WTC11 (cell line): ENCODE measurements around the gene HORMAD1. TPM values are rescaled to one million over a fixed set of nuclear protein-coding genes. Genes with fewer than 3 reads are reported as not detected.

ENCODE experiments used
- ATAC-seq: fragments of 200-7000 bp; cut with Tn5 transposase; 2 replicates; pipeline ENCODE4 v1.10.0; 2021; ENCODE audit warnings: mild to moderate bottlenecking, moderate library complexity
- CTCF ChIA-PET: fragments of 300-600 bp; sonication (Branson Sonifier 250); formaldehyde crosslinking; loops from one replicate; lab custom pipeline; 2021; ENCODE audit warnings: antibody characterized with exemption; lab: Charles Lee
- POLR2A ChIA-PET: fragments of 350-600 bp; sonication (Branson Sonifier 250); formaldehyde crosslinking; loops from one replicate; lab custom pipeline; 2021; ENCODE audit warnings: antibody characterized with exemption; lab: Charles Lee
- DNase-seq: peaks from one replicate; pipeline ENCODE4 v3.0.0; 2021; ENCODE audit warnings: low spot score
- H3K27ac Mint-ChIP-seq: 2 replicates; pipeline ENCODE4 v1.8.0; 2021; ENCODE audit warnings: mixed read lengths
- H3K27me3 Mint-ChIP-seq: 2 replicates; pipeline ENCODE4 v1.8.0; 2021; ENCODE audit warnings: low read depth, mild to moderate bottlenecking, moderate library complexity, mixed read lengths
- H3K36me3 Mint-ChIP-seq: 2 replicates; pipeline ENCODE4 v1.8.0; 2021; ENCODE audit warnings: mixed read lengths
- H3K4me1 Mint-ChIP-seq: 2 replicates; pipeline ENCODE4 v1.8.0; 2022; ENCODE audit warnings: mixed read lengths
- H3K4me3 Mint-ChIP-seq: 2 replicates; pipeline ENCODE4 v1.8.0; 2021; ENCODE audit warnings: mild to moderate bottlenecking, moderate library complexity, mixed read lengths
- H3K9me3 Mint-ChIP-seq: 2 replicates; pipeline ENCODE4 v1.8.0; 2021; ENCODE audit warnings: mixed read lengths
- CBFB ChIP-seq: sonication (generic); formaldehyde crosslinking; IDR thresholded peaks from 2 replicates; pipeline ENCODE4 v1.8.1; 2022; ENCODE audit warnings: mild to moderate bottlenecking, low read depth, missing genetic modification reagents
- FOXJ3 ChIP-seq: sonication (generic); formaldehyde crosslinking; IDR thresholded peaks from 2 replicates; pipeline ENCODE4 v1.9.0; 2021; ENCODE audit warnings: missing genetic modification reagents, mild to moderate bottlenecking, borderline replicate concordance
- FOXK1 ChIP-seq: sonication (generic); formaldehyde crosslinking; IDR thresholded peaks from 2 replicates; pipeline ENCODE4 v1.8.0; 2022; ENCODE audit warnings: mild to moderate bottlenecking, moderate library complexity, missing genetic modification reagents
- GRHL2 ChIP-seq: fragments of 250-450 bp; sonication (Bioruptor Pico); IDR thresholded peaks from 2 replicates; pipeline ENCODE4 v1.8.0; 2022; ENCODE audit warnings: mild to moderate bottlenecking, moderate library complexity; ENCODE audit not compliant: insufficient replicate concordance, severe bottlenecking
- GTF2I ChIP-seq: fragments of 250-450 bp; sonication (Bioruptor Pico); conservative IDR thresholded peaks from 2 replicates; pipeline ENCODE4 v1.4.0; 2021; ENCODE audit warnings: mild to moderate bottlenecking
- HMGA2 ChIP-seq: fragments of 250-450 bp; sonication (Bioruptor Pico); IDR thresholded peaks from 2 replicates; pipeline ENCODE4 v1.4.0; 2021; ENCODE audit warnings: mild to moderate bottlenecking, moderate library complexity
- JAZF1 ChIP-seq: fragments of 250-450 bp; sonication (Bioruptor Pico); IDR thresholded peaks from 2 replicates; pipeline ENCODE4 v1.9.0; 2021; ENCODE audit warnings: moderate library complexity, mild to moderate bottlenecking, inconsistent platforms
- KAT7 ChIP-seq: sonication (generic); formaldehyde crosslinking; IDR thresholded peaks from 2 replicates; pipeline ENCODE4 v1.8.1; 2023; ENCODE audit warnings: missing genetic modification reagents, mild to moderate bottlenecking, borderline replicate concordance
- MXD4 ChIP-seq: fragments of 250-450 bp; sonication (Bioruptor Pico); IDR thresholded peaks from 2 replicates; pipeline ENCODE4 v1.8.0; 2021; ENCODE audit warnings: mild to moderate bottlenecking, moderate library complexity, borderline replicate concordance
- MYBL2 ChIP-seq: sonication (generic); formaldehyde crosslinking; IDR thresholded peaks from 2 replicates; pipeline ENCODE4 v1.8.1; 2023; ENCODE audit warnings: mild to moderate bottlenecking, moderate library complexity, missing genetic modification reagents
- PRDM15 ChIP-seq: sonication (generic); formaldehyde crosslinking; IDR thresholded peaks from 2 replicates; pipeline ENCODE4 v1.8.0; 2022; ENCODE audit warnings: missing genetic modification reagents
- PREB ChIP-seq: sonication (generic); formaldehyde crosslinking; IDR thresholded peaks from 2 replicates; pipeline ENCODE4 v1.8.1; 2022; ENCODE audit warnings: mild to moderate bottlenecking, missing genetic modification reagents, moderate library complexity, borderline replicate concordance
- PRRX2 ChIP-seq: fragments of 250-450 bp; sonication (Bioruptor Pico); IDR thresholded peaks from 2 replicates; pipeline ENCODE4 v1.8.0; 2021; ENCODE audit warnings: mild to moderate bottlenecking
- SOX15 ChIP-seq: fragments of 250-450 bp; sonication (Bioruptor Pico); IDR thresholded peaks from 2 replicates; pipeline ENCODE4 v1.9.0; 2021; ENCODE audit warnings: mild to moderate bottlenecking
- TCF7 ChIP-seq: sonication (generic); formaldehyde crosslinking; IDR thresholded peaks from 2 replicates; pipeline ENCODE4 v1.8.0; 2022; ENCODE audit warnings: mild to moderate bottlenecking, low read depth, missing genetic modification reagents, moderate library complexity
- TEAD1 ChIP-seq: sonication (generic); formaldehyde crosslinking; IDR thresholded peaks from 2 replicates; pipeline ENCODE4 v1.8.0; 2022; ENCODE audit warnings: mild to moderate bottlenecking, missing genetic modification reagents
- TEAD4 ChIP-seq: sonication (generic); formaldehyde crosslinking; IDR thresholded peaks from 2 replicates; pipeline ENCODE4 v1.8.0; 2022; ENCODE audit warnings: mild to moderate bottlenecking, missing genetic modification reagents
- USF1 ChIP-seq: sonication (generic); formaldehyde crosslinking; IDR thresholded peaks from 2 replicates; pipeline ENCODE4 v1.8.0; 2022; ENCODE audit warnings: mild to moderate bottlenecking, missing genetic modification reagents
- ZNF138 ChIP-seq: sonication (generic); formaldehyde crosslinking; conservative IDR thresholded peaks from 2 replicates; pipeline ENCODE4 v1.8.1; 2022; ENCODE audit warnings: mild to moderate bottlenecking, moderate library complexity, missing genetic modification reagents
- total RNA-seq: library from RNA; stranded (reverse); gene quantifications from 3 replicates; pipeline ENCODE4 v1.2.3, GENCODE V29; 2021
- TF ChIP-seq, protein P1 (sequence below): sonication (generic); formaldehyde crosslinking; IDR thresholded peaks from 2 replicates; pipeline ENCODE4 v1.8.0; 2023; ENCODE audit warnings: missing genetic modification reagents, mild to moderate bottlenecking, borderline replicate concordance
- TF ChIP-seq, protein P2 (sequence below): fragments of 250-450 bp; sonication (Bioruptor Pico); IDR thresholded peaks from 2 replicates; pipeline ENCODE4 v1.9.0; 2021; ENCODE audit warnings: mild to moderate bottlenecking
- TF ChIP-seq, protein P3 (sequence below): sonication (generic); formaldehyde crosslinking; IDR thresholded peaks from 2 replicates; pipeline ENCODE4 v1.8.1; 2022; ENCODE audit warnings: low read depth, mild to moderate bottlenecking, moderate library complexity, missing genetic modification reagents, borderline replicate concordance

Gene HORMAD1
- total RNA-seq, 1 experiment from 2014 or later = not detected

DNA sequence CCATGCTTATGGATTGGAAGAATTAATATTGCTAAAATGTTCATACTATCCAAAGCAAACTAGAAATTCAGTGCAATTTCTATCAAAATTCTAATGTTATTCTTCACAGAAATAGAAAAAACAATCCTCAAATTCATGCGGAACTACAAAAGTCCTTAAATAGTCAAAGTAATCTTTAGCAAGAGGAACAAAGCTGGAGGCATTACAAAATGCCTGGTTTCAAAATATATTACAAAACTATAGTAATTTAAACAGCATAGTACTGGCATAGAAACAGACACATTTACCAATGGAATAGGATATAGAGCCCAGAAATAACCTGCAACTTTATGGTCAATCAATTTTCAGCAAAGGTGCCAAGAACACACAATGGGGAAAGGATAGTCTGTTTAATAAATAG is 41.1 kb upstream of the HORMAD1 start:
- Mint-ChIP-seq H3K4me1 (no peaks in the 10 kb centered on the region), H3K9me3 (peaks cover 10% of the 10 kb centered on the region), H3K36me3 (peaks cover 3% of the 10 kb centered on the region), H3K4me3 (no peak overlapping the region), H3K27ac (no peak overlapping the region), H3K27me3 (no peaks in the 10 kb centered on the region)
- TF ChIP-seq FOXJ3 (no peak), JAZF1 (no peak), USF1 (CRISPR knock-in tag) (no peak), ZNF138 (CRISPR knock-in tag) (no peak), HMGA2 (no peak), MYBL2 (CRISPR knock-in tag) (no peak), PRRX2 (CRISPR knock-in tag) (no peak), PRDM15 (CRISPR knock-in tag) (no peak)
- CTCF ChIA-PET = no interaction called here
- POLR2A ChIA-PET = no interaction called here
- DNase-seq = no peak
- ATAC-seq = no peak

DNA sequence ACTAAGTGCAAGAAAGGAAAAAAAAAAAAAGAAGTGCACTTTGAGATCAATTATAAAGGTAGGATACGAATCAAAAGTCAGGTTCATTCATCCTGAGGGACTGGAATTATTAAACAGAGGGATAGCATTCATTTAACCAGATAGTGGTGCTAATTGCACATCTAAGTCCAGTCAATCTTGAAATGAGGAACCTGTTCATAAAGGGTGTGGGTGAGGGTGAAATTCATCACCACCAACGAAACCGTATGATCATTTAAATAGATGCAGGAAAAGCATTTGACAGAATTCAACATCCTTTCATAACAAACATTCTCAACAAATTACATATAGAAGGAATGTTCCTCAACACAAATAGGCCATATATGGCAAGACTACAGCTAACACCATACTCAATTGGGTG is 39.3 kb upstream of the HORMAD1 start:
- ChIA-PET CTCF (no interaction called here), POLR2A (interaction anchor here (0.7 kb wide), 1 partner anchor 144 kb away, joined by 4 read pairs; no protein-coding TSS in a partner anchor)
- ATAC-seq = no peak
- DNase-seq = no peak
- Mint-ChIP-seq H3K4me1 (no peaks in the 10 kb centered on the region), H3K4me3 (no peak overlapping the region), H3K27ac (no peak overlapping the region), H3K9me3 (peaks cover 10% of the 10 kb centered on the region), H3K27me3 (no peaks in the 10 kb centered on the region; the same call in 1 of the 2 replicates), H3K36me3 (peaks cover 3% of the 10 kb centered on the region)
- TF ChIP-seq MYBL2 (CRISPR knock-in tag) (no peak), TEAD1 (CRISPR knock-in tag) (no peak), MXD4 (no peak), ZNF138 (CRISPR knock-in tag) (no peak), TEAD4 (CRISPR knock-in tag) (no peak), FOXK1 (CRISPR knock-in tag) (no peak), JAZF1 (no peak), PRRX2 (CRISPR knock-in tag) (no peak), TCF7 (CRISPR knock-in tag) (no peak), PREB (no peak), SOX15 (CRISPR knock-in tag) (no peak), CBFB (CRISPR knock-in tag) (no peak), GRHL2 (CRISPR knock-in tag) (no peak), KAT7 (CRISPR knock-in tag) (no peak), GTF2I (CRISPR knock-in tag) (no peak)
- TF ChIP-seq, protein P1, sequence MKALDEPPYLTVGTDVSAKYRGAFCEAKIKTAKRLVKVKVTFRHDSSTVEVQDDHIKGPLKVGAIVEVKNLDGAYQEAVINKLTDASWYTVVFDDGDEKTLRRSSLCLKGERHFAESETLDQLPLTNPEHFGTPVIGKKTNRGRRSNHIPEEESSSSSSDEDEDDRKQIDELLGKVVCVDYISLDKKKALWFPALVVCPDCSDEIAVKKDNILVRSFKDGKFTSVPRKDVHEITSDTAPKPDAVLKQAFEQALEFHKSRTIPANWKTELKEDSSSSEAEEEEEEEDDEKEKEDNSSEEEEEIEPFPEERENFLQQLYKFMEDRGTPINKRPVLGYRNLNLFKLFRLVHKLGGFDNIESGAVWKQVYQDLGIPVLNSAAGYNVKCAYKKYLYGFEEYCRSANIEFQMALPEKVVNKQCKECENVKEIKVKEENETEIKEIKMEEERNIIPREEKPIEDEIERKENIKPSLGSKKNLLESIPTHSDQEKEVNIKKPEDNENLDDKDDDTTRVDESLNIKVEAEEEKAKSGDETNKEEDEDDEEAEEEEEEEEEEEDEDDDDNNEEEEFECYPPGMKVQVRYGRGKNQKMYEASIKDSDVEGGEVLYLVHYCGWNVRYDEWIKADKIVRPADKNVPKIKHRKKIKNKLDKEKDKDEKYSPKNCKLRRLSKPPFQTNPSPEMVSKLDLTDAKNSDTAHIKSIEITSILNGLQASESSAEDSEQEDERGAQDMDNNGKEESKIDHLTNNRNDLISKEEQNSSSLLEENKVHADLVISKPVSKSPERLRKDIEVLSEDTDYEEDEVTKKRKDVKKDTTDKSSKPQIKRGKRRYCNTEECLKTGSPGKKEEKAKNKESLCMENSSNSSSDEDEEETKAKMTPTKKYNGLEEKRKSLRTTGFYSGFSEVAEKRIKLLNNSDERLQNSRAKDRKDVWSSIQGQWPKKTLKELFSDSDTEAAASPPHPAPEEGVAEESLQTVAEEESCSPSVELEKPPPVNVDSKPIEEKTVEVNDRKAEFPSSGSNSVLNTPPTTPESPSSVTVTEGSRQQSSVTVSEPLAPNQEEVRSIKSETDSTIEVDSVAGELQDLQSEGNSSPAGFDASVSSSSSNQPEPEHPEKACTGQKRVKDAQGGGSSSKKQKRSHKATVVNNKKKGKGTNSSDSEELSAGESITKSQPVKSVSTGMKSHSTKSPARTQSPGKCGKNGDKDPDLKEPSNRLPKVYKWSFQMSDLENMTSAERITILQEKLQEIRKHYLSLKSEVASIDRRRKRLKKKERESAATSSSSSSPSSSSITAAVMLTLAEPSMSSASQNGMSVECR (CRISPR knock-in tag) = no peak
- TF ChIP-seq, protein P2, sequence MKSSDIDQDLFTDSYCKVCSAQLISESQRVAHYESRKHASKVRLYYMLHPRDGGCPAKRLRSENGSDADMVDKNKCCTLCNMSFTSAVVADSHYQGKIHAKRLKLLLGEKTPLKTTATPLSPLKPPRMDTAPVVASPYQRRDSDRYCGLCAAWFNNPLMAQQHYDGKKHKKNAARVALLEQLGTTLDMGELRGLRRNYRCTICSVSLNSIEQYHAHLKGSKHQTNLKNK = no peak
- TF ChIP-seq, protein P3, sequence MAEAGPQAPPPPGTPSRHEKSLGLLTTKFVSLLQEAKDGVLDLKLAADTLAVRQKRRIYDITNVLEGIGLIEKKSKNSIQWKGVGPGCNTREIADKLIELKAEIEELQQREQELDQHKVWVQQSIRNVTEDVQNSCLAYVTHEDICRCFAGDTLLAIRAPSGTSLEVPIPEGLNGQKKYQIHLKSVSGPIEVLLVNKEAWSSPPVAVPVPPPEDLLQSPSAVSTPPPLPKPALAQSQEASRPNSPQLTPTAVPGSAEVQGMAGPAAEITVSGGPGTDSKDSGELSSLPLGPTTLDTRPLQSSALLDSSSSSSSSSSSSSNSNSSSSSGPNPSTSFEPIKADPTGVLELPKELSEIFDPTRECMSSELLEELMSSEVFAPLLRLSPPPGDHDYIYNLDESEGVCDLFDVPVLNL (CRISPR knock-in tag) = no peak
